ENCODE results near the gene SETD3. TPM values are rescaled to one million over a fixed set of nuclear protein-coding genes. Genes with fewer than 3 reads are reported as not detected.

The SETD3 gene
- total and polyA plus RNA-seq, 10 of the 15 experiments (the other 5 are each of a cell fraction or from before 2014, with no cell fraction given): 11.3 to 44.2 (median 36.5) TPM

DNA sequence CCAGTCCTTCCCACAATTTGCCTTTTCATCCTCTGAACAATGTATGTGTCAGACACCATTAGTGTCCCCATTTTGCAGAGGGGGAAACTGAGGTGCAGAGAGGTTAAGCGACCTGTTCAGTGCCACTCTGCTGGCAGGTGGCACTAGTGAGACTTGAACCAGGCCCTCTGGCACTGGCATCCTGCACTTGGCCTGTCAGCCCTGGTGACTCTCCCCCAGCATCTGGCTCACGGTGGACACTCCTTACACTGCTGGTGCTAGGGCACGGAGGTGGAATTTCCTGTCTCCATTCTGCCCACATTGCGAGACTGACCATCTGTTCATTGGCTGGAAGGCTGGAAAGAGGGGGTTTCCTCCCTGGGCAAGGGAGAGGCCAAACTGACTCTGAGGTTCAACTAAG, 49.2 kb upstream of the SETD3 start:
- H4K20me1 ChIP-seq (ENCODE audit: control insufficient read depth, insufficient read depth): no peaks in the 10 kb centered on the region
- ChIA-PET CTCF (interaction anchor here (2.1 kb wide), 1 partner anchor 98 kb away, joined by 8 read pairs; no protein-coding TSS in a partner anchor), RAD21 (ENCODE audit: unreplicated experiment) (no interaction called here), POLR2A (no interaction called here), SMC1A (ENCODE audit: uncharacterized antibody, unreplicated experiment) (no interaction called here)
- DNase-seq (ENCODE audit: low read depth, low spot score) (no peak), FAIRE-seq (no peak), ATAC-seq (no peak)
- no peak overlapping the region for H3K4me2 ChIP-seq (ENCODE audit: control insufficient read depth, insufficient read depth)
- in situ Hi-C loops (cut with MboI): loop anchor here (5.0 kb wide), 1 partner anchor 352 kb away; no protein-coding TSS in a partner anchor
- no TSS peak for BruUV-seq (replicated peaks)
- no peak overlapping the region for H3K9ac ChIP-seq (ENCODE audit: control insufficient read depth, insufficient read depth, low read length)
- TF ChIP-seq GATAD2B (conservative IDR thresholded peaks at IDR 0.05; ENCODE audit: low read depth): no peak
- TF ChIP-seq, protein P1, sequence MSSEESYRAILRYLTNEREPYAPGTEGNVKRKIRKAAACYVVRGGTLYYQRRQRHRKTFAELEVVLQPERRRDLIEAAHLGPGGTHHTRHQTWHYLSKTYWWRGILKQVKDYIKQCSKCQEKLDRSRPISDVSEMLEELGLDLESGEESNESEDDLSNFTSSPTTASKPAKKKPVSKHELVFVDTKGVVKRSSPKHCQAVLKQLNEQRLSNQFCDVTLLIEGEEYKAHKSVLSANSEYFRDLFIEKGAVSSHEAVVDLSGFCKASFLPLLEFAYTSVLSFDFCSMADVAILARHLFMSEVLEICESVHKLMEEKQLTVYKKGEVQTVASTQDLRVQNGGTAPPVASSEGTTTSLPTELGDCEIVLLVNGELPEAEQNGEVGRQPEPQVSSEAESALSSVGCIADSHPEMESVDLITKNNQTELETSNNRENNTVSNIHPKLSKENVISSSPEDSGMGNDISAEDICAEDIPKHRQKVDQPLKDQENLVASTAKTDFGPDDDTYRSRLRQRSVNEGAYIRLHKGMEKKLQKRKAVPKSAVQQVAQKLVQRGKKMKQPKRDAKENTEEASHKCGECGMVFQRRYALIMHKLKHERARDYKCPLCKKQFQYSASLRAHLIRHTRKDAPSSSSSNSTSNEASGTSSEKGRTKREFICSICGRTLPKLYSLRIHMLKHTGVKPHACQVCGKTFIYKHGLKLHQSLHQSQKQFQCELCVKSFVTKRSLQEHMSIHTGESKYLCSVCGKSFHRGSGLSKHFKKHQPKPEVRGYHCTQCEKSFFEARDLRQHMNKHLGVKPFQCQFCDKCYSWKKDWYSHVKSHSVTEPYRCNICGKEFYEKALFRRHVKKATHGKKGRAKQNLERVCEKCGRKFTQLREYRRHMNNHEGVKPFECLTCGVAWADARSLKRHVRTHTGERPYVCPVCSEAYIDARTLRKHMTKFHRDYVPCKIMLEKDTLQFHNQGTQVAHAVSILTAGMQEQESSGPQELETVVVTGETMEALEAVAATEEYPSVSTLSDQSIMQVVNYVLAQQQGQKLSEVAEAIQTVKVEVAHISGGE (CRISPR knock-in tag; IDR thresholded peaks at IDR 0.05): no peak
- TF ChIP-seq TBL1XR1 (IDR thresholded peaks at IDR 0.05; ENCODE audit: low read depth, low read length): no peak
- no peak for TF ChIP-seq SUZ12 (IDR thresholded peaks at IDR 0.05; ENCODE audit: unreplicated experiment)
- no peak for TF ChIP-seq SIX5 (IDR thresholded peaks at IDR 0.05; ENCODE audit: low read depth, low read length, severe bottlenecking)
- no peak for TF ChIP-seq POU2F2 (IDR thresholded peaks at IDR 0.05; ENCODE audit: borderline replicate concordance, low read depth, low read length)
- TF ChIP-seq CBFB (IDR thresholded peaks at IDR 0.05; ENCODE audit: low read depth): no peak
- TF ChIP-seq CREM (IDR thresholded peaks at IDR 0.05; ENCODE audit: low read depth): no peak
- TF ChIP-seq MLLT1 (IDR thresholded peaks at IDR 0.05): no peak
- TF ChIP-seq SMAD1 (IDR thresholded peaks at IDR 0.05; ENCODE audit: low read depth, partially characterized antibody): no peak
- TF ChIP-seq ZSCAN29 (IDR thresholded peaks at IDR 0.05): no peak
- TF ChIP-seq SMARCA5 (IDR thresholded peaks at IDR 0.05): no peak
- no peak for TF ChIP-seq RBBP5 (conservative IDR thresholded peaks at IDR 0.05)
- TF ChIP-seq ZNF207 (IDR thresholded peaks at IDR 0.05; ENCODE audit: borderline replicate concordance): no peak
- no peak for TF ChIP-seq SP1 (IDR thresholded peaks at IDR 0.05; ENCODE audit: low read depth, low read length)
- TF ChIP-seq ESRRA (IDR thresholded peaks at IDR 0.05; ENCODE audit: low read length): no peak
- 42% methylated on average over 4 of the region's 4 CpGs for WGBS (ENCODE audit: insufficient coverage, insufficient replicate concordance, low lambda C conversion rate, missing lambda C conversion rate)
- no peaks in the 10 kb centered on the region for H3K36me3 ChIP-seq (ENCODE audit: control insufficient read depth in 2 of 2, insufficient read depth in 2 of 2, low read length in 1 of 2)
- H3K27ac ChIP-seq (ENCODE audit: control insufficient read depth, insufficient read depth): no peak overlapping the region
- no peaks in the 10 kb centered on the region for H3K9me3 ChIP-seq (replicated peaks; ENCODE audit: control insufficient read depth, insufficient read depth, low read length)
- no peak overlapping the region for H2AFZ ChIP-seq (ENCODE audit: control insufficient read depth, low read depth, low read length)
- H3K79me2 ChIP-seq (ENCODE audit: control insufficient read depth, insufficient read depth, low read length): no peaks in the 10 kb centered on the region
- intact Hi-C loops (cut with micrococcal nuclease; ENCODE audit: unreplicated experiment): no loop called here
- H3K4me3 ChIP-seq: no peak overlapping the region
- H3K27me3 ChIP-seq (replicated peaks in 1 of 2; ENCODE audit: control insufficient read depth in 2 of 2, insufficient read depth in 2 of 2, low read length in 1 of 2): no peaks in the 10 kb centered on the region
- H3K4me1 ChIP-seq (ENCODE audit: control insufficient read depth, insufficient read depth, low read length): no peaks in the 10 kb centered on the region

All from GM12878 (cell line).